GM18498 (cell line): Measurements from ENCODE around the gene RFX2.
"Not testable (repeated sequence)": the region's sequence is repeated elsewhere in the genome, so short reads cannot be mapped to it uniquely, and the experiment has no call there.

Source experiments
- ATAC-seq: cut with Tn5 transposase; IDR thresholded peaks from one replicate; pipeline ENCODE4 v1.9.1; 2021; ENCODE audit warnings: mild to moderate bottlenecking, moderate library complexity; ENCODE audit not compliant: unreplicated experiment

The RFX2 gene

GRCh38 chr19:5993648-5994358 lies 116.5 kb downstream of the RFX2 start:
- ATAC-seq, result no peak

DNA sequence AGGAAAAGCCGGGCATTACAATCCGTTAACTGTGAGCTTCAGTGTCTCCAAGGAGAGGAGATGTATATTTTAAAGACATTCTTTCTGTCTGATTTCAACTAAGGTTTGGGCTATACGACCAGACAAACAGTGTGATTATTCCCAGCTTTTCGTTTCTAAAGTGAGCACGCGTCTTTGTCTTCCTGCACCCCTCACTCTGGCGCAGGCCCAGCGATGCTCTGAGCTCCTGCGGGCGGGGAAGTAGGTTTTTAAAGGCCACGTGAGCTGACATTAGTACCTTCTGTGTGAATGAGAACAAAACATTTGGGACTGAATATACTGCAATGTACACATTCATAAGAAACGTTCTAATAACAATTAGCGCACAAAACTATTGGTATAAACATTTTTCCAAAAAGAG lies 117.1 kb downstream of the RFX2 start:
- ATAC-seq, result no peak

DNA sequence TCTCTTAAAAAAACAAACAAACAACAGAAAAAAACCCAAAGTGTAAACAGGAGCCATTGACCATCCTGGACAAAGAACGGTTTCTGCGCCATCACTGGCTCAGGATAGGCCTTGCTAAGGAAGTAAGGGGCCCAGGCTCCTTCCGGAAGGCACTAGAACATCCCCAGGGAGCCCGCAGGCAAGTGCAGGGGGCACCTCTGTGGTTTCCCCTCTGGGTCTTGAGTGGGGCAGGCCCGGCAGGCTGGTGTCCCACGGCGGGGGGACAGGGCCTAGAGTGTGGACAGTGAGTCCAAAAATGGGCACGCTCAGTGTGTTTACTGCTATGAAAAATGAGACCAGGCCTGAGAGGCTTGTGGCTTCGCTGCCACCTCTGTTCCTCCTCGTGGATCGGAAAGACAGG lies 117.5 kb downstream of the RFX2 start:
- ATAC-seq, result no peak

GRCh38 chr19:5991244-5991838 lies 119.0 kb downstream of the RFX2 start:
- no peak for ATAC-seq

- ATAC-seq, result no peak
Measured at GRCh38 chr19:5990289-5990797, 120.0 kb downstream of the RFX2 start.

DNA sequence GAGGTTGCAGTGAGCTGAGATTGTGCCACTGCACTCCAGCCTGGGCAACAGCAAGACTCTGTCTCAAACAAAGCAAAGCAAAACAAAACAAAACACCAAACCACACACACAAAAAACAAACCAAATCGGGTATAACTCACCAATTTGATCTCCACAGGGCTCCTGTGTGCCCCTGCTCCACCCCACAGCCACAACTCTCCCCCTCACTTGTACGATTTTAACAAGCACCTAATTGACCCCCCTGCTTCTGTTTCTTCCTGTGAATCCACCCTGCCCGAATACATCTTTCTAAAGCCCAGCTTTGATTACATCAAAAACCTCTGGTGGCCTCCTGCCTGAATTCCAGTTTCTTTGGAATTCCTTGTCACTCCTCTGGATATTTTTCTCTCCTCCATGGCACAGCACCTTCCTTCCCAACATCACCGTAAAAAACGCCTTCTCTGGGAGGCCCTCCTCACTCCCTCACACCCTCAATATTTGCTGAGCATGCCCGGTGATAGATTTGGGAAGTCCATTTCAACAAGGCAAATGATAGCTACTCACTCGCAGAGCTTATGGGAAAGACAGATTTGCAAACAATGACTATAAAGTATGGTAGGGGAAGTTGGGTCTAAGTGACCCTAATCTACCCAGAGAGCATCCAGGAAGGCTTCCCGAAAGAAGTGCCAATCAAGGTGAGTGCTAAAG lies 120.8 kb downstream of the RFX2 start:
- no peak for ATAC-seq

GRCh38 chr19:5988517-5989387 lies 121.5 kb downstream of the RFX2 start:
- ATAC-seq, result no peak

DNA sequence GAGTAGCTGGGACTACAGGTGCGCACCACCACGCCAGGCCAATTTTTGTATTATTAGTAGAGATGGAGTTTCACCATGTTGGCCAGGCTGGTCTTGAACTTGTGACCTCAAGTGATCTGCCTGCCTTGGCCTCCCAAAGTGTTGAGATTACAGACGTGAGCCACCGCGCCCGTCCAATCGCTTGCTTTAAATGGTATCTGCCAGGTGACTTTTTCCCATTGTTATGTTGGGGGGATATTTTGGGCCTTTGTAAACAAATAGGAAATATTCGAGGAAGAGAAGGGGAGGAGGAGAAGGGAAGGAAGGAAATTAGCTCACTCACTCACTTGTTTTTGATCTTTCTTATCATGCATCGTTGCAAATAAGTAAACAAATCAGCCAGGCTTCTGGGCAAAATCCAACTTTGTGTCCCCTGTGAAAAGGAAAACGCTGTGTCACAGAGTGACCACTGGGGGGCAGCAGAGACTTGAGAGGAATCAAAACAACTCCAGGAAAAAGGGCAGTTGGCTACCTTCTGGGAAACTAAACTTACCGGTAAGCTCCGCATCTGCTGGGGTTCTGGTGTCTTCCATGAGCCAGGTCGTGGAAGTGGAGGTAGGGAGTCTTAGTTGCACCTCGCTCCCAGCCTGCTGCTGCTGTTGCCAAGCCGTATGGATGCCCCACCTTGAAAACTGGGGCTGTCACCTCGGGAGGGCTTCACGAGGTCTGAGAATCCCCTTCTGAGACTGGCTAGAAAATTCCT lies 123.1 kb downstream of the RFX2 start:
- no peak for ATAC-seq

- not testable (repeated sequence) for ATAC-seq
Measured at GRCh38 chr19:5985837-5986236, 124.5 kb downstream of the RFX2 start.

DNA sequence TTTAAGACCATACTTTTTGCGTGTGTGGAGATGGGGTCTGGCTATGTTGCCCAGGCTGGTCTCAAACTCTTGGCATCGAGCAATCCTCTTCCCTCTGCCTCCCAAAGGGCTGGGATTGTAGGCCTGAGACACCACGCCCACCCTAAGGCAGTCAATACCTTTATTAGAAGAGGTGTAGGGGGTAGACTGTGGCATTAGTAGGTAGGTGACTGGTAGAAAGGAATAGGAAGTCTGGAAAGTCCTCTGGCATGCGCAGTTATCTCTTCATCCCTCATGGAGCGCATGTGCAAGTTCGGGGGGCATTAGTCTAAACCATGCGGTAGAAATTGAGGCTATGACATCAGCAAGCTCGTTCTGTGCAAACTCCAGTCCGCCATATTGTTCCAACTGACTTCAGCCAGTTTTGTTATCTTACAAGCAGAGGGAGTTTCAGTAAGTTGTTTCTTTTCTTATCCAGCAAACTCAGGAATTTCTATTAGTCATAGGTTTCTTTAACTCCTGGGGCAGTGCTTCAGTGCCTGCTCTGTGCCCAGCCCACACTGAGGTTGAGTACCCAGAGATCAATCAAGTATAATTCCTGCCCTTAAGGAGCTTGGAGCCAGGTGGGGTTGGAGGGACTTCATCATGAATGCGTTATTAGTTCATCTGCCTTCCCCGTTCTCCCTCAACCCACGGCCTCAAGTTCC lies 125.1 kb downstream of the RFX2 start:
- no peak for ATAC-seq

- ATAC-seq, result no peak
Measured at GRCh38 chr19:5984600-5984999, 125.7 kb downstream of the RFX2 start.

DNA sequence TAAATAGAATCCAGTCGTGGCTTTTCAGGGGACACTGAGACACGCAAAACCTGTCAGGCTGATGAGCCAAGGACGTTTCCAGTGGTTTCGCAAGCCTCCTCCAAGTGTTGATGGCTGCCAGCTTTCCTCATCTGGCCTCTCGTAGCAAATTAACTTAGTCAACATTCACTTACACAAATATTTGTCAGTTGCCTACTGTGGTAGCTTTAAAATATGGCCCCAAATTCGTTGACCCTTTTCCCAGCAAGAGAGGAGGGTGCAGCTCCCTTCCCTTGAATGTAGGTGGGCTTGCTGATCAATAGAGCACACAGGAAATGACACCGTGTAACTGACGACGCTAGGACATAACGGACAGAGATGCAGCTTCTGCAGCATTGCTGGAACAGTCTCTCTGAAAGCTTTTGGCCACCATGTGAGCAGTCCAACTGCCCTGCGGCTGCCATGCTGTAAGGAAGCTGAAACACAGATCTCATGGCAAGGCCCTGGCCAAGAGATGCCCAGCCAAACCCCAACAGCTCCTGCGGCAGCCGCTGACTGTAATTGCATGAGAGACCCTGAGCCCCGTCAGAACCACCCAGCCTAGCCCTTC lies 126.8 kb downstream of the RFX2 start:
- ATAC-seq, result no peak

DNA sequence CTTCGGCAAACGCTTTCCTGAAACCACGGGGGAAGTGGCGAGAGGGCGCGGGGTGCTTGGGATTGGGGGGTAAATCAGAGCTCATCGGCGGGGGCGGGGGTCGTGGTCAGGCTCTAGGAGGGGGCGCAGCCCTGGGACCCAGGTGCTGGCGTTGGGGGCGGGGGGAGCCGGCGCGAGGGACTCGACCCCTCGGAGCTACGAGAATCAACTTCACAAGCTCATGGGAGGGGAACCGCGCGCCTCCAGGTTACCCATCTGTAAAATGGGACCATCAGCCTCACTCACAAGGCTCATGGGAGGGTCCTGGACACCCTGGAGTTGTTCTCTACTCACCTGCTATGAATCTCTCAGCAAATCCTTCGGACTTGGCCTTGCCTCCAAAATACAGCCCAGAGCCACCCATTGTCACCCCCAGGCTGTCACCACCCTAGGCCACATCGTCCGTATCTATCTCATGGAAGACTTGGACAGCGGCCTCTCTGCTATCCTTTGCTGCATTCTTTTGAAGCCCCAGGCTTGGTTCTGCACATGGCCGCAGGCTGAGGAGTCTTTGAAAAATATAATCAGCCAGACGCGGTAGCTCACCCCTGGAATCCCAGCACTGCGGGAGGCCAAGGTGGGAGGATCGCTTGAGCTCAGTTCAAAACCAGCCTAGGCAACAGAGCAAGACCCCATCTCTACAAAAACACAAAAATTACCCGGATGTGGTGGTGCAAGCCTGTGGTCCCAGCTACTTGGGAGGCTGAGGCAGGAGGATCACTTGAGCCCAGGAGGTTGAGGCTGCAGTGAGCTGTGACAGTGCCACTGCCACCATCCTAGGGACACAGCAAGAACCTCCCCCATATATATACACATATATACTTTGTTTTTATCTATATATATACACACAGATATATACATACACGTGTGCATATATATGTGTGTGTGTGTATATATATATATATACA lies 131.4 kb downstream of the RFX2 start:
- no peak for ATAC-seq

- peak; percentile 88 for ATAC-seq
Measured at GRCh38 chr19:5977785-5978605, 132.3 kb downstream of the RFX2 start, which contains the start of gene RANBP3. Gene RANBP3, minus strand, starts transcription at chr19:5978140. Its CDS starts 58 bp downstream, at chr19:5978082.

GRCh38 chr19:5977222-5977784 lies 133.0 kb downstream of the RFX2 start:
- no peak for ATAC-seq

DNA sequence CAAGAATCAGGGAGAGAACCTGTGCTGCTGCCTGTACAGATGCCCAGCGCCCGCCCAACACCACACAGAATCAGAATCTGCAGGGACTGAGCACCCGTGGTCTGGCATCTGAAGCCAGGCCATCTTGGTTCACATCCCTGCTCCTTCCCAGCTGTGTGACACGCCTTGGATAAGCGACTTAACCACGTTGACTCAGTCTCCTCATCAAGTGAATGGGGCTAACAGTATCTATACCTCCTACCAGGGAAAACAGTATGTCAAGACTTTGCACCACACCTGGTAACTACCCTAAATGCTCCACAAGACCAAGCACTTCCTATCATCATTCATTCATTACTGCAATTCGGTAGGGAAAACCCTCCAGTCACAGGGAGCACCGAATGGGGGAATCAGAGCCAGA lies 133.5 kb downstream of the RFX2 start:
- no peak for ATAC-seq

DNA sequence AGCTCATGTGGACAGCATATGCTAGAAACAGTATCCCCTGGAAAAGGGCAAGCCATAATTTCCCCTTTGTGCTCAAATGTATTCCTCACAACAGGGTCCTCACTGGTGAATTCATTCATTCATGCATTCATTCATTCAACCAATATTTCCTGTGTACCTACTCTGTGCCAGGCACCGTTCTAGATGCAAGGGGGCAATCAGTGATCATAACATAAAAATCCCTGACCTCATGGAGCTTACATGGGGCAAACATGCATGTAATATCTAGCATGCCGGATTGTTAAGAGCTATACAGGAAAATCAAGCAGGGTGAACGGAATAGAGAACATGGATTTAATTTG lies 134.9 kb downstream of the RFX2 start:
- no peak for ATAC-seq
